ENCODE data around the gene RARB.

DNA sequence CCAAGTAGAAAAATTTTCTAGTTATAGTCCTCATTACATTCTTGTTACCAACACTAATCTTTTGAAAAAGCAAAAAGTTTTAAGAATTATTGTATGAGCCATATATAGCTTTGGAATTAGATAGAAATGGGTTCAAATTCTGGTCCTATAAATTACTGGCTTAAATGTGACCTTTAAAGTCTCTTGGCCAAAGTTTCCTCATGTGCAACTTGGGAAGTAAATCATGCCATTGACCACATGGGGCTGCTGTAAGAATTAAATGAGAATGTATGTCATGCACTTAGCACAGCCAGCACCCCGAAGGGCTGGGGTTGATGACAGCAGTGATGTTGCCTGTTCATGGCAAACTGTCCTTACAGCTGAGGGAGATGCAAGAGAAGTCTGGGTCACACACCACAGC lies 128.4 kb downstream of the RARB start:
- TF ChIP-seq CTCF (IDR thresholded peaks at IDR 0.05; ENCODE audit: low read length) (no peak), EZH2 (IDR thresholded peaks at IDR 0.05; ENCODE audit: borderline replicate concordance, low read length) (no peak)
